Transverse colon (tissue), 4 donors: ENCODE results near the gene CCNG1. TPM values are rescaled to one million over a fixed set of nuclear protein-coding genes. Genes with fewer than 3 reads are reported as not detected.
A peak's percentile ranks its signal among the peaks of the same experiment; 100 is the strongest.
"Not testable (repeated sequence)": the region's sequence is repeated elsewhere in the genome, so short reads cannot be mapped to it uniquely, and the experiment has no call there.

Experiments
- DNase-seq: peaks from one replicate; pipeline ENCODE4 v3.0.0-alpha.2; 2019
- H3K27ac ChIP-seq, 4 donors: fragments of 200-600 bp; sonication (generic); 2 replicates each; pipeline ENCODE4 v1.5.1; 2016 to 2018; ENCODE audit warnings: inconsistent platforms in 4 of 4
- H3K27me3 ChIP-seq: fragments of 200-600 bp; sonication (generic); 2 replicates; pipeline ENCODE4 v1.5.1; 2017; ENCODE audit warnings: inconsistent platforms
- H3K36me3 ChIP-seq, 4 donors: fragments of 200-600 bp; sonication (generic); 2 replicates each; pipeline ENCODE4 v1.5.1; 2017 to 2019; ENCODE audit warnings: inconsistent platforms in 4 of 4
- H3K4me1 ChIP-seq, 4 donors: fragments of 200-600 bp; sonication (generic); 2 replicates each; pipeline ENCODE4 v1.5.1; 2017 to 2020; ENCODE audit warnings: inconsistent platforms in 4 of 4
- H3K4me3 ChIP-seq, 4 donors: fragments of 200-600 bp; sonication (generic); 1 replicate in 1 of 4; 2 replicates in 3 of 4; pipeline versions ENCODE4 v1.5.1 to v1.6.1; 2017 to 2019; ENCODE audit warnings: inconsistent platforms in 4 of 4
- H3K9me3 ChIP-seq, 2 donors: fragments of 200-600 bp; sonication (generic); 2 replicates each; pipeline ENCODE4 v1.5.1; 2017 to 2019; ENCODE audit warnings: inconsistent platforms in 2 of 2
- CTCF ChIP-seq, 5 experiments: fragments of 200-600 bp in 3 of 5; fragments of 450-650 bp in 2 of 5; sonication (generic) in 3 of 5; IDR thresholded peaks; 1 replicate in 2 of 5; 2 replicates in 3 of 5; pipeline ENCODE4 v1.5.1; 2016 to 2017; ENCODE audit warnings: antibody characterized with exemption in 5 of 5, inconsistent platforms in 3 of 5, mild to moderate bottlenecking in 2 of 5, moderate library complexity in 1 of 5
- EP300 ChIP-seq: sonication (generic); formaldehyde crosslinking; IDR thresholded peaks from one replicate; pipeline ENCODE4 v1.6.1; 2017; ENCODE audit warnings: antibody characterized with exemption, low read depth
- POLR2A ChIP-seq: fragments of 450-650 bp; IDR thresholded peaks from one replicate; pipeline ENCODE4 v1.6.1; 2016; ENCODE audit warnings: antibody characterized with exemption, mild to moderate bottlenecking, moderate library complexity
- POLR2AphosphoS5 ChIP-seq, 3 donors: sonication (generic); formaldehyde crosslinking; IDR thresholded peaks; one replicate each; pipeline ENCODE4 v1.6.1; 2016; ENCODE audit warnings: antibody characterized with exemption in 3 of 3
- WGBS, 2 donors: methylation state at CpG; one replicate each; pipeline ENCODE4 v1.1.5; 2018; ENCODE audit warnings: low coverage in 1 of 2; 5-methylcytosine and 5-hydroxymethylcytosine counted together
- in situ Hi-C, 4 donors: fragments of 200-750 bp; cut with MboI; loops; one replicate each; pipeline versions ENCODE4 v1.15.0 to v1.15.1; 2017; ENCODE audit warnings: low sequenced_read_pairs in 3 of 4, low pct_ligation_motif_present in 1 of 4, low pct_unique_long_range_greater_than_20kb in 1 of 4
- intact Hi-C: fragments of 100-400 bp; cut with DNase I; formaldehyde crosslinking; loops from one replicate; pipeline ENCODE4 v1.15.1; 2023; ENCODE audit warnings: low total_unique reads
- total RNA-seq, 4 donors: library from RNA; depleted of rRNA; stranded (reverse); fragments of >200 nt; gene quantifications; one replicate each; pipeline ENCODE4 v1.1.0, GENCODE V29; 2016

CCNG1 gene
- total RNA-seq, result 100 to 1,000 TPM; 164 to 293 (median 180) TPM

- peak; percentile 96 for DNase-seq
- Histone ChIP-seq H3K27ac (peak within 1 kb of the TSS; percentile 91 to 97 (median 91)), H3K4me1 (peaks cover 16 to 77% (median 44%) of the 10 kb centered on the region in 4 donors), H3K36me3 (peaks cover 0 to 16% (median 5%) of the 10 kb centered on the region in 4 donors), H3K9me3 (no peaks in the 10 kb centered on the region), H3K4me3 (peak within 1 kb of the TSS; percentile 48 to 90 (median 75)), H3K27me3 (no peaks in the 10 kb centered on the region)
- in situ Hi-C loops, result no loop called here
- intact Hi-C loops, result no loop called here
- TF ChIP-seq POLR2A, result peak; percentile 93
- TF ChIP-seq CTCF (IDR thresholded peaks at IDR 0.05), result peak in 3 of 5 experiments; percentile 6 to 42 (median 12)
- no peak for TF ChIP-seq EP300
- TF ChIP-seq POLR2AphosphoS5 (IDR thresholded peaks at IDR 0.05), result peak; percentile 87 to 95 (median 94)
- 0% methylated on average over 4 to 34 of the region's 51 CpGs for WGBS, 2 donors
Measured at GRCh38 chr5:163437309-163438182, at the start of gene CCNG1. Gene CCNG1 (plus strand): TSS chr5:163437595. CDS start chr5:163439257, 1,662 bp downstream.

DNA sequence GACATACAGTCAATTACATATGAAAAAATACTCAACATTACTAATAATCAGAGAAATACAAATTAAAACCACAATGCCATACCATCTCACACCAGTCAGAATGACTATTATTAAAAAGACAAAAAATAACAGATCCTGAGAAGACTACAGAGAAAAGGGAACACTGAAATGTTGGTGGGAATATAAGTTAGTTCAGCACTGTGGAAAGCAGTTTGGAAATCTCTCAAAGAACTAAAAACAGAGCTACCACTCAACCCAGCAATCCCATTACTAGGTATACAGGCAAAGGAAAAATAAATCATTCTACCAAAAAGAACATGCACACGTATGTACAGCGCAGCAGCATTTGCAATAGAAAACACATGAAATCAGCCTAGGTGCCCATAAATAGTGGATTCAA is 41.6 kb upstream of the CCNG1 start:
- Histone ChIP-seq H3K27ac (no peak overlapping the region), H3K36me3 (no peaks in the 10 kb centered on the region), H3K27me3 (no peaks in the 10 kb centered on the region), H3K4me1 (peaks cover 0 to 7% (median 4%) of the 10 kb centered on the region in 4 donors), H3K9me3 (no peaks in the 10 kb centered on the region), H3K4me3 (no peak overlapping the region)
- intact Hi-C loops (no loop called here), in situ Hi-C loops (no loop called here)
- 94 to 100% methylated on average over 2 of the region's 2 CpGs for WGBS, 2 donors
- TF ChIP-seq CTCF (IDR thresholded peaks at IDR 0.05) (no peak), EP300 (no peak), POLR2AphosphoS5 (IDR thresholded peaks at IDR 0.05) (no peak), POLR2A (no peak)
- no peak for DNase-seq

DNA sequence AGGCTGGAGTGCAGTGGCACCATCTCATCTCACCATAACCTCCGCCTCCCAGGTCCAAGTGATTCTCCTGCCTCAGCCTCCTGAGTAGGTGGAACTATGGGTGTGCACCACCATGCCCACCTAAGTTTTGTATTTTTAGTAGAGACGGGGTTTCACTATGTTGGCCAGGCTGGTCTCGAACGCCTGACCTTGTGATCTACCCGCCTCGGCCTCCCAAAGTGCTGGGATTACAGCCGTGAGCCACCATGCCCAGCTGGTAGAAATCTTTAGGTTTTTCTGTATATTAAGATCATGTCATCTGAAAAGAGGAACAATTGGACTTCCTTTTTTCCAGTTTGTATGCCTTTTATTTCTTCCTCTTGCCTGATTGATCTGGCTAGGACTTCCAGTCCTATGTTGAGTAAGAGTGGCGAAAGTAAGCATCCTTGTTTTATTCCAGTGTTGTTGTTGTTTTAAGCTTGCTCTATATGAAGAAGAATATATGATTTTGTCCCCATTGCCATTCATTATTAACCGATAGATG is 40.5 kb upstream of the CCNG1 start:
- H3K27me3 ChIP-seq, DNase-seq, H3K9me3 ChIP-seq, in situ Hi-C loops, intact Hi-C loops, H3K36me3 ChIP-seq, H3K4me3 ChIP-seq, H3K4me1 ChIP-seq: not testable (repeated sequence)
- peak overlapping the region in 1 of 4 donors; percentile 17 for H3K27ac ChIP-seq
- 65 to 77% methylated on average over 9 of the region's 9 CpGs for WGBS, 2 donors

GRCh38 chr5:163397354-163397753 is 40.0 kb upstream of the CCNG1 start:
- DNase-seq, result no peak
- in situ Hi-C loops, result no loop called here

More at GRCh38 chr5:163397354-163397753, 40.0 kb upstream of the CCNG1 start:
- TF ChIP-seq CTCF (IDR thresholded peaks at IDR 0.05) (peak in 2 of 5 experiments; percentile 23 to 25), EP300 (no peak)
- no peaks in the 10 kb centered on the region for H3K36me3 ChIP-seq
- no peaks in the 10 kb centered on the region for H3K9me3 ChIP-seq
- no peak overlapping the region for H3K4me3 ChIP-seq
- peaks cover 0 to 7% (median 4%) of the 10 kb centered on the region in 4 donors for H3K4me1 ChIP-seq
- H3K27me3 ChIP-seq, result no peaks in the 10 kb centered on the region
- intact Hi-C loops, result no loop called here
- peak overlapping the region in 1 of 4 donors; percentile 17 for H3K27ac ChIP-seq
